ENCODE measurements around the gene ZFP36L1.

DNA sequence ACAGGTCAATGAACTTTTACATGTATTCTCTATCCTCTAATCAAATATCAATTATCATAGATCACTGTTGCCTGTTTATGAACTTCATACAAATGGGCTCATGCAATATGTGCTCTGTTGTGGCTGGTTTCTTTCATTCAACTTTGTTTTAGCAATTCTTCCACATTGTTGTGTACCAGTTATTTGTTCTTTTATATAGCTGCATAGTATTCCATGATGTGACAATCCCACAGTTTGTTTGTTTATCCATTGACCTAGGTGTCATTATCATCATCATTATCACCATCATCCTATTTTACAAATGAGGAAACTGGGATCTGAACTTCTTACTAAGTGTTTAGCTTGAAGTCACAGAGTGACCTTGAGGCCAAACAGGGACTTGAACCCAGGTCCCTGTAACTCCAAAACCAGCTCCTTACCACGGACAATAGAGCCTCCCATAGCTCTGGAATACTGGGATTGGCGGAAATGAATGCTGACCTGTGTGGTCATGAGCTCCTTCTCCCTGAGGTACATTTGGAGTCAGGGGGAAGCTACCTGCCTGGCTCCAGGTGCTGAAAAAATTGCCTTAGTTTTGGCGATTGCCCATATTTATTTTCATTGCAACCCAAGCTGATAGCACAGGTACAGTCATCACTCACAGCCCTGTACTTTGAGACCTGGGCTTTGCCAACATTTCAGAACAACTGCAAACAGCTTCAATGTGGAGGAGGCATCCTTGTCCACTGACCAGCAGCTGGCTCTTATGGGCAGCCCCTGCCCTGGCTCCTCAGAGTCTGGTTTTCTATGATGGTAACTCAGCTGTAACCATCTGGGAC is 9.2 kb downstream of the ZFP36L1 start:
- TF ChIP-seq EZH2 (IDR thresholded peaks at IDR 0.05) (no peak), EZH2phosphoT487 (IDR thresholded peaks at IDR 0.05) (no peak)
